K562 treated with DMSO at 1 percent for 48 hours (cell line): ENCODE data around the gene PLEKHM3. TPM values are rescaled to one million over a fixed set of nuclear protein-coding genes. Genes with fewer than 3 reads are reported as not detected.

Experiments used
- total RNA-seq: library from RNA; unstranded; fragments of 300-600 nt; gene quantifications from 2 replicates; pipeline ENCODE4 v1.2.3, GENCODE V29; 2022; ENCODE audit warnings: low replicate concordance; ENCODE audit errors: extremely low read depth

The PLEKHM3 gene
- not detected in 2 replicates for total RNA-seq

GRCh38 chr2:208025037-208025813, at the start of gene PLEKHM3:
TSS of gene PLEKHM3 (minus strand) at chr2:208025527. CDS start at chr2:208001639, 23,888 bp downstream.

Other genes with a start within 250 kb of the PLEKHM3 start
- not detected in 2 replicates for gene CRYGD, start 99.0 kb upstream of the PLEKHM3 start, total RNA-seq
- not detected in 2 replicates for gene CRYGC, start 104.3 kb upstream of the PLEKHM3 start, total RNA-seq
- not detected in 2 replicates for gene CRYGB, start 120.6 kb upstream of the PLEKHM3 start, total RNA-seq
- not detected in 2 replicates for gene CRYGA, start 138.1 kb upstream of the PLEKHM3 start, total RNA-seq
- gene C2orf80, start 164.5 kb upstream of the PLEKHM3 start, total RNA-seq, result not detected in 2 replicates
- not detected in 2 replicates for gene IDH1, start 229.5 kb upstream of the PLEKHM3 start, total RNA-seq
- not detected in 2 replicates for gene PIKFYVE, start 240.7 kb upstream of the PLEKHM3 start, total RNA-seq